Measurements from ENCODE around the gene LZTR1. TPM values are rescaled to one million over a fixed set of nuclear protein-coding genes. Genes with fewer than 3 reads are reported as not detected.

LZTR1 gene
- total RNA-seq, 1 donor from 2014 or later, result 91.5 TPM

- Mint-ChIP-seq H3K4me1 (ENCODE audit: unreplicated experiment) (peaks cover 20% of the 10 kb centered on the region), H3K27me3 (ENCODE audit: unreplicated experiment) (no peaks in the 10 kb centered on the region), H3K36me3 (ENCODE audit: unreplicated experiment) (no peaks in the 10 kb centered on the region), H3K27ac (ENCODE audit: unreplicated experiment) (no peak overlapping the region), H3K4me3 (ENCODE audit: unreplicated experiment) (no peak overlapping the region), H3K9me3 (ENCODE audit: unreplicated experiment) (no peaks in the 10 kb centered on the region)
- no peak for TF ChIP-seq CTCF (IDR thresholded peaks at IDR 0.05)
- DNase-seq (ENCODE audit: extremely low spot score, unreplicated experiment), result no peak
Measured at GRCh38 chr22:21010426-21011113, 28.5 kb downstream of the LZTR1 start.

GRCh38 chr22:21012446-21013407, 30.6 kb downstream of the LZTR1 start:
- Mint-ChIP-seq H3K36me3 (ENCODE audit: unreplicated experiment) (no peaks in the 10 kb centered on the region), H3K27me3 (ENCODE audit: unreplicated experiment) (no peaks in the 10 kb centered on the region), H3K4me1 (ENCODE audit: unreplicated experiment) (peaks cover 33% of the 10 kb centered on the region), H3K27ac (ENCODE audit: unreplicated experiment) (no peak overlapping the region), H3K4me3 (ENCODE audit: unreplicated experiment) (no peak overlapping the region), H3K9me3 (ENCODE audit: unreplicated experiment) (no peaks in the 10 kb centered on the region)
- no peak for DNase-seq (ENCODE audit: extremely low spot score, unreplicated experiment)
- no peak for TF ChIP-seq CTCF (IDR thresholded peaks at IDR 0.05)

DNA sequence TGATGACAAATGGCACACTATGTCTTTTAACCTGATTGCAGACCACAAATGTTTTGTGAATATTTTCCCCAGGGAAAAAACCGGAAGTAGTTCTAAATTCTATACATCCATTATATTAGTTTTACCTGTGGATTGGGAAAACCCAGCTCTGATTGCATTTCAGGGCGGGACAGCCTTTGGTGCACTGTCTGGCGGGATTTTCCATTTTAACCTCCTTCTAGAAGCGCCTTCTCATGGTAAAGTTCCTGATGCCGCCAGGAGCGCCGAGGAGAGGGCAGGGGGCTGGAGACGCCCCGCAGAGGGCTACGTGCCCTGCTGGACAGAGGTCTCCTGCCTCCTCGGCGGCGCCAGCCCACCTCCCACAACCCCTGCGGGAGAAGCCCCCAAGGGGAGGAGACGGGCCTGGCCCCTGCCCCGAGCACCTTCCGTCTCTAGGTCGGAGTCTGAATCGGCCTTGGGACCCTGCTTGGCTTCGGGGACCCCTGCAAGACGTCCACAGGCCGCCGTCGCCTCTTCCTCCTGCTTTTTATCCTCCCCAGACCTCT, 31.6 kb downstream of the LZTR1 start:
- Mint-ChIP-seq H3K27ac (ENCODE audit: unreplicated experiment) (peak overlapping the region; percentile 95), H3K4me3 (ENCODE audit: unreplicated experiment) (peak overlapping the region; percentile 82), H3K9me3 (ENCODE audit: unreplicated experiment) (no peaks in the 10 kb centered on the region), H3K27me3 (ENCODE audit: unreplicated experiment) (no peaks in the 10 kb centered on the region), H3K36me3 (ENCODE audit: unreplicated experiment) (no peaks in the 10 kb centered on the region), H3K4me1 (ENCODE audit: unreplicated experiment) (peaks cover 33% of the 10 kb centered on the region)
- no peak for TF ChIP-seq CTCF (IDR thresholded peaks at IDR 0.05)
- DNase-seq (ENCODE audit: extremely low spot score, unreplicated experiment), result no peak

DNA sequence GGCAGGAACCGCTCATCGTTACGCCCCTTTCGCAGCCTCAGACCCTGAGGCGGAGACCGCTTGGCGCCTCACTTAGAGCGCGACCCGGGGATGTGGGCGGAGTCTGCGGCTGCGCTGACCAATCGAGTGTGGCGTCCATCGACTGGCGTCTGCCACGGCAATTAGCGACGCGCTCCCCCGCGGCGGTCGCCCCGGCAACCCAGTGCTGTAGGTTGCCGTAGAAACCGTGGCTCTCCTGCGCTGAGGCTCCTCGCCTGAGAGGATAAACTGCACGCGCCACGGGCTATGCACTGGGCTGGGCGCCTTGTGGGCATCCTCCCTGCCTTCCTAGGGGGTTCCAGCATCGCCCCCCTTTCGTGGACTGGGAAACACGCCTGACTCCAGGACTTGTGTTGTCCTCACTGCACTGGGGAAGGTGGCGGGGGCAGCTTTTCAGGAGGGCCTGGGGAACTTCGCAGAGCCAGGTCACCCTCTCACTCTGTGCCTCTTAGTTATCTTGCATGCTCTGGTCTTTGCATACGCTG, 32.2 kb downstream of the LZTR1 start:
- H3K27me3 Mint-ChIP-seq (ENCODE audit: unreplicated experiment), result no peaks in the 10 kb centered on the region
- peaks cover 33% of the 10 kb centered on the region for H3K4me1 Mint-ChIP-seq (ENCODE audit: unreplicated experiment)
- H3K4me3 Mint-ChIP-seq (ENCODE audit: unreplicated experiment), result peak overlapping the region; percentile 82
- peak overlapping the region; percentile 95 for H3K27ac Mint-ChIP-seq (ENCODE audit: unreplicated experiment)
- no peaks in the 10 kb centered on the region for H3K9me3 Mint-ChIP-seq (ENCODE audit: unreplicated experiment)
- no peaks in the 10 kb centered on the region for H3K36me3 Mint-ChIP-seq (ENCODE audit: unreplicated experiment)
- TF ChIP-seq CTCF (IDR thresholded peaks at IDR 0.05), result no peak
- DNase-seq (ENCODE audit: extremely low spot score, unreplicated experiment), result peak; percentile 94

All from osteocyte (in vitro differentiated cells).